ENCODE measurements around the gene CYP1A1.
A peak's percentile ranks its signal among the peaks of the same experiment; 100 is the strongest.

The CYP1A1 gene, protein sequence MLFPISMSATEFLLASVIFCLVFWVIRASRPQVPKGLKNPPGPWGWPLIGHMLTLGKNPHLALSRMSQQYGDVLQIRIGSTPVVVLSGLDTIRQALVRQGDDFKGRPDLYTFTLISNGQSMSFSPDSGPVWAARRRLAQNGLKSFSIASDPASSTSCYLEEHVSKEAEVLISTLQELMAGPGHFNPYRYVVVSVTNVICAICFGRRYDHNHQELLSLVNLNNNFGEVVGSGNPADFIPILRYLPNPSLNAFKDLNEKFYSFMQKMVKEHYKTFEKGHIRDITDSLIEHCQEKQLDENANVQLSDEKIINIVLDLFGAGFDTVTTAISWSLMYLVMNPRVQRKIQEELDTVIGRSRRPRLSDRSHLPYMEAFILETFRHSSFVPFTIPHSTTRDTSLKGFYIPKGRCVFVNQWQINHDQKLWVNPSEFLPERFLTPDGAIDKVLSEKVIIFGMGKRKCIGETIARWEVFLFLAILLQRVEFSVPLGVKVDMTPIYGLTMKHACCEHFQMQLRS

DNA sequence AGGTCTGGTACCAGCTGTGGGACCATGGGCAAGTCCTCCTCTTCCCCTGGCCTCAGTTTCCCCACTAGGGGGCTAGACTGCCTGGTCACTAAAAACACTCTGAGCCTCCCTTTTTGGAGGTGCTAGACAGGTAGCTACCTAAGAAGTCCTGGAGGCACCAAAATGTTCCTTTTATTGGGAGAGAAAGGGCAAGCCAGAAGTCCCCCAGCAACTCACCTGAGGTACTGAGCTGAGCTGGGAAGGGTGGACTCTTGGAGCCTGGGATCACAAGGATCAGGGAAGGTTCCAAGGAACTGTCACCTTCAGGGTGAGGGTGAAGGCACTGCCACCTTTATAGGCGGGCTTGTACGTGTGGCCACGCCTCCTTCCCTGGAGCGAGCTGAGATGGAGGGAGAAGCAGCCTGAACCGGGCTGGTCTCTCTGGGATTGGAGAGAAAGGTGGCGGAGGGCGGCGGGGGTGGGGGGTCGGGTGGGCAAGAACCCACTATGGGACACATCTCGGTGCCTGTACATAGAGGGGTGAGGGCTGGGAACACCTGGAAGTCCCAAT is at the start of gene CYP1A1:
Gene CYP1A1, minus strand, starts transcription at position 304 of the 550 bp plus-strand sequence. CDS start 2,431 bp downstream, outside the sequence.
- no peak for DNase-seq

DNA sequence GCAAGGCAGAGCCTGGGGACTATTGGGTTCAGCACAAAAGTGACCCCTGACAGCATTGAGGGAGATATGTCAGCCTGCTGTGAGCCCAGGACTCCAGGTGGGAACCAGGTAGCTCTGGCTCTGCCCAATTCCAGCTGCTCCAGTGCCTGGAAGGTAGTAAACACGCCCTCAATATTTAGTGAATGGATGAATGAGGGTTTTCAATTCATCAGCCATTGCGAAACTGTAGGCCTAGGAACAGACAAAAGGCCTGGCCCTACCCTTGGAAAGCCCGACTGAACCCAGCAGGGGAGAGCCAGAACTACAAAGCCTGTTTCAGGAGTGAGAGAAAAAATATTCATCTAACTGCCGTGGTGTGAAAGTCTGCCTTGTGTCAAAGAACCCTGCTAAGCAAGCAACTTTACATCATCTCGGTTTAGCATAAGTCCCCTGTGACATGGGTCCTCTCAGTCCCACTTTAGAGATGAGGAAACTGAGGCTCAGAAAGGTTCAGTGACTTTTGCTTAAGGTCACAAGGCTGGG is 48.5 kb upstream of the CYP1A1 start:
- peak; percentile 29 for DNase-seq

DNA sequence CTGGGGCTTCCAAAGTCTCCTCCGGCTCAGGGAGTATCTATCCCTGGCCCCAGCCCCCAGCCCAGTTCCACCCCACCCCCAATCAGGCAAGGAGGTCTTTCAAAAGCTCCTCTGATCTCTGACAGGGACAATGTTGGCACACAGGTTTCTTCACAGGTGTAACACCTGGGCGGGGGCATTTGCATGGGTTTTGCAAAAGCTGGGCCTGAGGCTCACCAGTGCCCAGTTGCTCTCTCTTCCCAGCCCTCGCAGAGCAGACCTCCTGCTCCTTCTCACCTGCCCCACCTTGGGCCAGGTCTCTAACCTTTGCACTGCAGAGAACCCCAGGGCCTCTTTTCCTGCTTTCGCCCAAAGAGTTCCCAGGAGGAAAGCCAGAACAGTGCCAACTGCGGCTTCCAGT is 48.0 kb upstream of the CYP1A1 start:
- no peak for DNase-seq

DNA sequence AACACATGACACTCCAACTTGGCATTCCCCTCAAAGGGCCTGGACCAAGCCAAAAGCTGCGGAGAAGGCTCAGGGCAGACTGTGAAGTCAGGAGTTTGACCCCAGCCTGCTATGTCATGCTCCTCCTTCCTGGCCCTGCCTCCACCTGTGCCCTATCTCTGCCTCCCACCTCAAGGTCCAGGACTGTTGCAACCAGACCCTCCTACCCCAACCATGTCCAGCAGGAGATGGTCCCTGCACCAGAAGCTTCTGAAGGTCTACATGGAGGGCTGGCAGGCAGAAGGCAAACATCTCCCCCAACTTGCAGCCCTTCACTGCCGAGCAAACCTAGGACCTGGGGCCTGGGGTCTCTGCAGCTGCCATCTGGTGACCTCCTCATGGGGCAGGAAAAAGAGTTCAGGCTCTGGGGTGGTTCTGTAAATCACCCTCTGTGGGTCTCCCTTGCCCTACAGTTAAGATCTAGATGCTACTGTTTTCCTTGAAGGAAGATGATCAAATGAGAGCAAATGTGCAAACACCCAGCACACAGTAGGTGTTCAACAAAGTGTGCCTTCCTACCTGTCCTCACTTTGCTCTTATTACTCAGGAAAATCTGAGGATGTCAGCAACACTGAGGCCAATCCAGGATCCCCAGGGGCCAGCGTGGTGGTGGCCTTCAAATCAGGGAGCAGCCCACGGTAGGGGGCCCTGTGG is 45.0 kb upstream of the CYP1A1 start:
- DNase-seq = no peak

DNA sequence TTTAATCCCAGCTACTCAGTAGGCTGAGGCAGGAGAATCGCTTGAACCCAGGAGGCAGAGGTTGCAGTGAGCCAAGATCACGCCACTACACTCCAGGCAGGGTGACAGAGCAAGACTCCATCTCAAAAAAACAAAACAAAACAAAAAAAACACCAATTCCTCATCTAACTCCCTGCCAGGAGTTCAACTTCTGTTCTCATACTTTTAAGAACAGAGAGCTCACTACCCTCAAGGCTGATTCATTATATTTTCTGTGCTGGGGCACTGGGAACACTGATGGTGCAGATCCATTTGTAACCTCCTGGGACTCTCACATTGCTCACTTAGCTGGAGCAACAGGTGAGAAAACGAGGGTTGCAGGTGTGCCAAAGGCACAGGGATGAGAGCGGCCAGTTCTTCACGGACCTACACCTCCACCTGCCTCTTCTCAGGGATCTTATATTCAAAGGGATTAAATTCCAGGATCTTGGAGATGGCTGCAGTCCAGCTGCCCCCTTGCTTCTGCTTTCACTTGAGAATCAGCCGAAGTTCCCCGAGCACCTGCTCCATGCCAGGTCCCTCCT is 44.2 kb upstream of the CYP1A1 start:
- no peak for DNase-seq

DNA sequence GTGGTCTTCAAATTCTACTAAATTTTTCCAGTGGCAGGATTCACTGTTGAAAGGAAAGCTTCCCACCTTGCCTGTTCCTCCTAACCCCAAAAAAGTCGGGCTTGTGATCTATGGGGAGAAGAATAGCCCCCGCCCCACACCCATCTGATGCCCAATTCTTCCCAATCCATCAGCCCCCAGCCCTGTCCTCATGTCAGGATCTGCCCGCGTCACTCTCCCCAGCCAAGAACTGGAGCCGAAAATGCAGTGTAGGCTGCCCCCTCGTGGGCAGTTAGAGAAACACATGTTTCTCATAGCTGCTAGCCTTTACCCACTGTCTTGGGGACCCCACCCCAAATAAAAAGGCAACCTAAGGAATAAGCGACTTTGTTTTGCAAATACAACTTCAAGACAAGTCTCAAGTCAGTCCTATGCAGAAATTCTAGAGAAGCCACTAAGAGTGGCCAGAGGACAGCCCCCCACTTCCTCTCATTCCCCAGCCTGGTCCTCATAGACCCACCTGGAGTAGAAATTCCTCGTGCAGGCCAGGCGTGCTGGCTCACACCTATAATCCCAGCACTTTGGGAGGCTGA is 43.5 kb upstream of the CYP1A1 start:
- DNase-seq = peak; percentile 51

DNA sequence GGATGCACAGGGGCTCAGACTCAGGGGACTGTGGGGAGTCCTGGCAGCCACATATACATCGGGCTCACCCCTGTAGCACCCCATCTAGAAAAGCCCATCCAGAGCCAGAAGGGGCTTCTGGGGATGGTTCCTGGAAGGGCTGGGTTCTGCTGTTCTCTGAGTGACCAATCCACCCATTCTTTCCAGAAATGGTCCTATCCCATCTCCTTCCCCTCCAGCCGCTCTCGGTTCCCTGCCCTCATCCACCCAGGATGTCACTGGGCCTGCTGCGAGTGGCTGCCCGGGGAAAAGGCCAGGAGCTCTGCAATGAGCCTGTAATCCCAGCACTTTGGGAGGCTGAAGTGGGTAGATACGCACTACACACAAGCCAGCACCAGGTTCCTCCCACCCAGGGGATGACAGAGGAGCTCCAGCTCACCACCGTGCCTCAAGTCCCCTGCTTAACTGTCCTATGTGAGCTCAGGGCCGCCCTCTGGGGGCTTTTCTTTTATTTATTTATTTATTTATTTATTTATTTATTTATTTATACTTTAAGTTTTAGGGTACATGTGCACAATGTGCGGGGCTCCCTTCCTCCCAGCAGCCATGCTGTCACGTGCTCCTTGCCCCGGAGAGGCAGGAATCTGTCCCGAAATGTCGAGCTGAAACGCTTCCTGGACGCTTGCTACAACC is 42.9 kb upstream of the CYP1A1 start:
- no peak for DNase-seq

DNA sequence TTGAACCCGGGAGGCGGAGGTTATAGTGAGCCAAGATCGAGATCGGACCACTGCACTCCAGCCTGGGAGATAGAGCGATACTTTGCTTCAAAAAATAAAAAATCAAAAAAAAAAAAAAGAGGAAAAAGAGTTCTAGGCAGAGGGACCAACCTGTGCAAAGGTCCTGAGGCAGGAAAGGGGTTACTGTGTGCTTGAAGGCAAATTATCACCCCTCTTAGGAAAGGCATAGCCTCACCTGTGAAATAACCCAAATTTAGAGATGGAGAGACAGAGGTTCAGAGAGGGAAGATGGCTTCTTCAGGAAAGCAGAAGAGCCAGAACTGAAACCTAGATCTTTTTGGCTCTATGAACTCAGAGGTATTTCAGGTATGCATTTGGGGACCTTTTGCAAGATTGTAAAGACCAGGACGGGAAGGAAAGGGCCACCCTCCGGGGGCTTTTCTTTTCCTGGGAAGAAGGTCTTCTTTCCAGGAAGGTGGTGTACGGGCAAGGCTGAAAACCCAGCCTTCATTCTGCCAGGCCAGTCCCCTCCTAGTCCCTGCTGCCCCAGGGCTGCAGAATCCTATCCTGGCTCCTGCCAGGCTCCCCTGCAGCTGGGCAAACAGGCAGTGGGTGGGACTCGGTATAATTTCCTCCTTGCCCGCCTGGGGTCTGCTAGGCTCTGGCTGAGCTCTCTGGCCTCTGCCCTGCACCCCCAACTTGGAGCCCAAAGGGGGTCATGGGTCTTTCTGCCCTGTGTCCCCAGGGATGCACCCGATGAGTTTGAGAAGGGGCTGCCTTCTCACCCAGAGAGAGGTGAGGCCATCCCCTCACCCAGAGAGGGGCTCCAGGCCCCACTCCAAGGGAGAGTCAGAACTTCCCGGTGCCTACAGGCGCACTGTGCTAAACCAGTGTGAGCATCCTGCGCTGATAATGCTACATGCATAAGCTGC is 42.1 kb upstream of the CYP1A1 start:
- DNase-seq = no peak

DNA sequence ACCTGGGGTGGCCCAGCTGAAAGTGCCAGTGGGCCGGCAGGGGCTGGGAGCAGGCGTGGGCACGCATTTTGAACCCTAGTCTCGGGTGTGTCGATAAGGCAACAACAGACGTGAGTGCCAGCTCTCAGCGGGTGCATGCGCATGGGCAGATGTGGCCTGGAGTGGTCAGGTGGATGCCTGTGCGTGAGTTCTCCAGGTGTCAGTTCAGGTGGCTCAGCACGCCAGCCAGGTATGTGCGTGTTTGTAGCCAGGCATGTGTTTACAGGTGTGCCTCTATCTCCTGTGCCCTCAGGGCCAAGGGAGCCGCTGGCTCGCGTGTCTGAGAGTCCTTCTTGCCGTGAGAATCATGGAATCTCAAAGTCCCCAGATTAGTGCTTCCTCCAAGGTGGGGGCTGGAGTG is 38.1 kb upstream of the CYP1A1 start:
- no peak for DNase-seq

DNA sequence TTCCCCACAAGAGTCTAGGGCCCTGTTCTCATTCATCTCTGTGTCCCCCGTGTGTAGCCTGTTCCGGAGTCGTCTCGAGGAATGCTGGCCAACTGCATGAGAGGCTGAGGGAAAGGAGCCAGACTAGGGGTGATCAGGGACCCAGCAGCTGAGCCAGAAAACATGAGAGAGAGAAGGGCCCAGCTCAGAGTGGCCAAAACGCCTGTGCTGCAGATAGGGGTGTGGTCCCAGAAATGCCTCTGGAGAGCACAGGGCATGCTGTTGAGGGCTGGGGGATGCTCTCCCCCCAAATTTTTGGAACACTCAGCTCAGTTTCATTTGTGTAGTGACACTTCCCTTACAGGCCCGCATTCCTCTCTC is 37.4 kb upstream of the CYP1A1 start:
- no peak for DNase-seq

DNA sequence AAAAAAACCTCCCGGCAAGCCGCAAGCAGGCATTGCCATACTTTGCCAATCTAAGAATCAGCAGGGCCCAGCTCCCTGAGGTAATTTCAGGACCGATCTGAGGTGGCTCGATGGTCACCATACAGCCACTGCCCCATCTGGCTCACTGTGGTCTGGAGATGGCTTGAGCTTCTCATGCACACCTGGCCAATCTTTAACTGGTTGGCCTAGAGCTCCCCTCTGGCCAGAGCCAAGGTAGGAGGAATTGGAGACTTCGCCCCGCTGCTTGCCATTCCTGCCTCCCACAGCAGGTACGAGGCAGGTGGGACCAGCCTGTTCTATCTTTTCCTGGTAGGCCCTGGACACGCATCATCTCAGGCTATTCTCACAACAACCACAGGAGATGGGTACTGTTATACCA is 33.4 kb upstream of the CYP1A1 start:
- DNase-seq = no peak

DNA sequence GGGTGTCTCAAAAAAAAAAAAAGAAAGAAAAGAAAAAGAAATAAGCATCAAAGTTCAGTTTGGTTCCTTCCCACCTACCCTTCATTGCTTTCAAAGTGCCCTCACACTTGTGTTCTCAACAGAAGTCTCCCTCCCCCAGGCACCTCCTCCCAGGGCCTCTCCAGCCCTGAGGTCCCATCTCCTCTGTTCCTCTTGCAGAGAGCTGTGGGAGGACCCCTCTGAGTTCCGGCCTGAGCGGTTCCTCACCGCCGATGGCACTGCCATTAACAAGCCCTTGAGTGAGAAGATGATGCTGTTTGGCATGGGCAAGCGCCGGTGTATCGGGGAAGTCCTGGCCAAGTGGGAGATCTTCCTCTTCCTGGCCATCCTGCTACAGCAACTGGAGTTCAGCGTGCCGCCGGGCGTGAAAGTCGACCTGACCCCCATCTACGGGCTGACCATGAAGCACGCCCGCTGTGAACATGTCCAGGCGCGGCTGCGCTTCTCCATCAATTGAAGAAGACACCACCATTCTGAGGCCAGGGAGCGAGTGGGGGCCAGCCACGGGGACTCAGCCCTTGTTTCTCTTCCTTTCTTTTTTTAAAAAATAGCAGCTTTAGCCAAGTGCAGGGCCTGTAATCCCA is 29.4 kb upstream of the CYP1A1 start:
- no peak for DNase-seq

DNA sequence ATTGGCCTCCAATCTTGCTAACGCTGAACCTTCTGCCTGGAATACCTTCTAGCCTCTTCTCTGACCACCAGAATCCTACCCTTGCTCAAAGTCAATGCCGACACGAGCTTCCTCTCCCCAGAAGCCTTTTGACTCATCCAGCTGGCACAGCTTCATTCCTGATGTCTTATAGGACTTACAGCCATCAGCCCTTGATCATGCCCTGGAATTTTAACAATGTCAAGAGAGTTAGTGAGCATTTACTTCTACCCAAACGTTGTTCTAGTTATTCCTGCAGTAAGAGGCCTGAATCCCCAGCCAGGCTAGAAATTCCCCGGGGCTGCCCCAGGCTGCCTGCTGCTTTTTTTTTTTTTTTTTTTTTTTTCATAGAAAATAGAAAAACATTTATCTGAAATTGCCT is 27.2 kb upstream of the CYP1A1 start:
- DNase-seq = no peak

DNA sequence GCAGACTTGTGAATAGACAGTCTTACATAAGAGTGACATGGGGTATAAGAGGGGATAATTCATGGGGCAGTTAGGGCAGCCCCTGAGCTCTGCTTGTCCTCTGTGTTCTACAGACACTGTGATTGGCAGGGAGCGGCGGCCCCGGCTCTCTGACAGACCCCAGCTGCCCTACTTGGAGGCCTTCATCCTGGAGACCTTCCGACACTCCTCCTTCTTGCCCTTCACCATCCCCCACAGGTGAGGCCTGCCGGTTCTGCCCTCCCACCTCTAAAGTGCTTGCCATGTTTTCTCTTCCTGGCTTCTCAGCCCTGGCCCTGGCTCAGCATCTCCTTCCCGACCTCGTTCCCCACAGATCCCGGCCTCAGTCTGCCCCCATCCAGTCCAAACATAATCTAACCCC is 26.7 kb upstream of the CYP1A1 start:
- no peak for DNase-seq

DNA sequence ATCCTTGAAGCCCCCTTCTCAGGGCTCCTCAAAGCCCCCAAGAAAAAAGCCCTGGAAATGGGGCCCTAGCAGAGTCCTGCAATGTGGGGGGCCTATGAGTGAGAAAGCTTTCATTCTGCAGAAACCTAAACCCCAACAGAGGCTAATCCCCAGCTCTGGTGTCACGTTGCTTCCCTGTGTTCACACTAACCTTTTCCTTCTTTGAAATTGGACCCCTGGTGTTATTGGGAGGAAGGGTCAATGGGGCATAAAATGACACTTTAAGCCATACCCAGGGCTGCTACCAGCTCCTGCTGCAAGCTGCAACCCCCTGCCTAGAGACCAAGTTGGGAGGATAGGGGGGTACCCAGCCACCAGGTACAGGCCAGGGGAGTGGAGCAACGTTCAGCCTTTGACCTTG is 25.4 kb upstream of the CYP1A1 start:
- DNase-seq = no peak

DNA sequence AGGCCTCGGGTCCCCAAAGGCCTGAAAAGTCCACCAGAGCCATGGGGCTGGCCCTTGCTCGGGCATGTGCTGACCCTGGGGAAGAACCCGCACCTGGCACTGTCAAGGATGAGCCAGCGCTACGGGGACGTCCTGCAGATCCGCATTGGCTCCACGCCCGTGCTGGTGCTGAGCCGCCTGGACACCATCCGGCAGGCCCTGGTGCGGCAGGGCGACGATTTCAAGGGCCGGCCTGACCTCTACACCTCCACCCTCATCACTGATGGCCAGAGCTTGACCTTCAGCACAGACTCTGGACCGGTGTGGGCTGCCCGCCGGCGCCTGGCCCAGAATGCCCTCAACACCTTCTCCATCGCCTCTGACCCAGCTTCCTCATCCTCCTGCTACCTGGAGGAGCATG is 24.5 kb upstream of the CYP1A1 start:
- no peak for DNase-seq

DNA sequence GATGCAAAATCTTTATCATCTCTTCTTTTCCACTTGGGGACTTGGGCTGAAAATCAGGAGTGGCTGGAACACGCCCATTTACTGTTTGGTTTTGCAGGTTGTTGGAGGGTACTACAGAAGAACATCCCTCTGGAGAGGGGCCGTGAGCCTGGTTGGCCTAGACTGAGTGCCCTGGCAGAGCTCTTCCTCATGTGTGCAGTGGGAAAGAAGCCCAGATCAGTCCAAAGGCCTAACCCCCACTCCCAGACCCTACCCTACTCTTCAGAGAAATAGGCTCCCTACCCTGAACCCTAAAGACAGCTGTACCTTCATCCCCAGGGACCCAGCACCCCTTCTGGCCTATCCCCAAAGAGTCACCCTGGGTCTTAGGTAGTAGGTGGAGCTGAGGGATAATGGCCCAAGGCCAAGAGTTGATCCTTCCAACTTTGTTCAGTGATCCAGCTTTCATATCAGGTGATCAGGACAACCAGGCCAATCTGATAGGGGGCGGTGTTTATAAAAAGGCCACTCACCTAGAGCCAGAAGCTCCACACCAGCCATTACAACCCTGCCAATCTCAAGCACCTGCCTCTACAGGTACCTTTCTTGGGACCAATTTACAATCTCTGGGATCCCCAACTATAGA is 23.1 kb upstream of the CYP1A1 start, which contains the start of gene CYP1A2:
Gene CYP1A2, plus strand, starts transcription at position 524 of the 625 bp plus-strand sequence. CDS start 894 bp downstream, outside the sequence.
- DNase-seq = no peak

DNA sequence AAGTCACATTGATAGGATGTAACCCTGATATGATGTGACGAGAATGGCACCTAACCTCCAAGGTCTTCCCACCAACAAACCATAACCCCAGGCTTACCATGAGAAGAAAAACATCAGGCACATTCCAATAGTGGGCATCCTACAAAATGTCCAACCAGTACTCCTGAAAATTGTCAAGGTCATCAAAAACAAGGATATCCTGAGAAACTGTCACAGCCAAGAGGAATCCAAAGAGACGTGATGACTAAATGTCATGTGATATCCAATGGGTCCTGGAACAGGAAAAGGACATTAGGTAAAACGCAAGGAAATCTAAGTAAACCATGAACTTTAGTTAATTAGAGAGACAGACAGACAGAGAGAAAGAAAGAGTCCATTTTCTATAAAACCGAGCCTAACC is 21.1 kb upstream of the CYP1A1 start:
- DNase-seq = no peak

DNA sequence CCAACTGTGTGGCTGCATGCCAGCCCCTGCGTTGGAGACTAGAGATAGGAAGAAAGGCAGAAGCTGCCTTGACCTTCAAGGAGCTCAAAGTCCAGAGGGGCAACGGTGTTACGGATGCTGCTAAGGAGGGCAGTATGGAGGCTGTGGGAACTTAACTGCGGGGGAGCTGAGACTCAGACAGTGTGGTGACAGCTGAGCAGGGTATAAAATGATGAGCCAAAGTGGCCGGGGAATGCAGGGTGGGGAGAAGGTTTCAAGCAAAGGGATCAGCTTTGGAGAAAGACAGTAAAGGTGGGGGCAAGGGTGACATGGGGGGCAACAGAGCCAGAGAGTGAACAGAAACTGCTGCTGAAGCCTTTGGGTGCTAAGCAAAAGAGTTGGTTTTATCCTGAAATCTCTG is 17.1 kb upstream of the CYP1A1 start:
- DNase-seq = no peak

DNA sequence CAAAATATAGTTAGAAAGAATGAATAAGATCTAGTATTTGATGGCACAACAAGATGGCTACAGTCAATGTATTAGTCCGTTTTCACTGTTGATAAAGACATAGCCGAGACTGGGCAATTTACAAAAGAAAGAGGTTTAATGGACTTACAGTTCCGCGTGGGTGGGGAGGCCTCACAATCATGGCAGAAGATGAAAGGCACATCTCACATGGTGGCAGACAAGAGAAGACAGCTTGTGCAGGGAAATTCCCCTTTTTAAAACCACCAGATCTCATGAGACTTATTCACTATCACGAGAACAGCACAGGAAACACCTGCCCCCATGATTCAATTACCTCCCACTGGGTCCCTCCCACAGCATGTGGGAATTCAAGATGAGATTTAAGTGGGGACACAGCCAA is 12.9 kb upstream of the CYP1A1 start:
- DNase-seq = peak; percentile 33

Data from inflammatory macrophage treated with lipopolysaccharide for 4 hours (primary cell).